Suprapubic skin (tissue), 4 donors: ENCODE data around the gene GABRB1.

ENCODE experiments used
- CTCF ChIP-seq, 2 donors: fragments of 200-600 bp in 1 of 2; fragments of 450-650 bp in 1 of 2; sonication (generic) in 1 of 2; IDR thresholded peaks; one replicate each; pipeline ENCODE4 v1.5.1; 2016 to 2019; ENCODE audit warnings: antibody characterized with exemption in 2 of 2, mild to moderate bottlenecking in 1 of 2, moderate library complexity in 1 of 2
- EP300 ChIP-seq: sonication (generic); formaldehyde crosslinking; IDR thresholded peaks from one replicate; pipeline ENCODE4 v1.6.1; 2017; ENCODE audit warnings: antibody characterized with exemption
- POLR2A ChIP-seq, 2 donors: fragments of 450-650 bp; IDR thresholded peaks; one replicate each; pipeline ENCODE4 v1.6.1; 2017; ENCODE audit warnings: antibody characterized with exemption in 2 of 2, mild to moderate bottlenecking in 2 of 2, moderate library complexity in 2 of 2
- POLR2AphosphoS5 ChIP-seq, 3 donors: sonication (generic); formaldehyde crosslinking; IDR thresholded peaks; one replicate each; pipeline ENCODE4 v1.6.1; 2017; ENCODE audit warnings: antibody characterized with exemption in 3 of 3

- no peak for TF ChIP-seq CTCF (IDR thresholded peaks at IDR 0.05)
- no peak for TF ChIP-seq EP300
- TF ChIP-seq POLR2AphosphoS5 (IDR thresholded peaks at IDR 0.05) = no peak
- no peak for TF ChIP-seq POLR2A (IDR thresholded peaks at IDR 0.05)
Measured at GRCh38 chr4:47382846-47383360, 351.5 kb downstream of the GABRB1 start.
